HL-60 (cell line): ENCODE results near the gene AP1AR.

ENCODE experiments used
- DNase-seq, 2 experiments: peaks; one replicate each; pipeline ENCODE4 v3.0.0-alpha.2; 2010 to 2020; ENCODE audit warnings: low read depth in 1 of 2, low spot score in 1 of 2
- H3K27ac ChIP-seq: fragments of 250-450 bp; sonication (Bioruptor Pico); replicated peaks from 2 replicates; pipeline ENCODE4 v1.5.1; 2020; ENCODE audit warnings: mild to moderate bottlenecking, moderate library complexity
- H3K27me3 ChIP-seq: fragments of 250-450 bp; sonication (Bioruptor Pico); 2 replicates; pipeline ENCODE4 v1.5.1; 2021; ENCODE audit warnings: mild to moderate bottlenecking, moderate library complexity; ENCODE audit not compliant: insufficient read depth, poor library complexity, severe bottlenecking
- H3K4me3 ChIP-seq: replicated peaks from 2 replicates; pipeline ENCODE4 v1.5.1; 2011; ENCODE audit warnings: mild to moderate bottlenecking, control low read depth, low read length; ENCODE audit not compliant: insufficient read depth
- CTCF ChIP-seq: IDR thresholded peaks from one replicate; pipeline ENCODE4 v1.5.1; 2011; ENCODE audit warnings: low read length, control low read depth, inconsistent platforms; ENCODE audit not compliant: insufficient read depth
- GABPA ChIP-seq: IDR thresholded peaks from 2 replicates; pipeline ENCODE4 v1.6.1; 2012; ENCODE audit warnings: low read depth
- POLR2AphosphoS5 ChIP-seq: IDR thresholded peaks from 2 replicates; pipeline ENCODE4 v1.6.1; 2012; ENCODE audit warnings: low read depth
- REST ChIP-seq: IDR thresholded peaks from 2 replicates; pipeline ENCODE4 v1.6.1; 2012; ENCODE audit warnings: low read depth; ENCODE audit not compliant: insufficient replicate concordance
- SPI1 ChIP-seq: IDR thresholded peaks from 2 replicates; pipeline ENCODE4 v1.6.1; 2012; ENCODE audit warnings: low read depth, mild to moderate bottlenecking, borderline replicate concordance

AP1AR gene

GRCh38 chr4:112253382-112254000 is 21.9 kb downstream of the AP1AR start:
- no peak for TF ChIP-seq POLR2AphosphoS5
- TF ChIP-seq CTCF: no peak
- no peak for TF ChIP-seq GABPA
- no peak for TF ChIP-seq SPI1
- TF ChIP-seq REST: no peak
- peak in 1 of 2 experiments; percentile 63 for DNase-seq
- H3K27ac ChIP-seq: peak overlapping the region; percentile 23; the same call in 1 of the 2 replicates
- no peaks in the 10 kb centered on the region for H3K27me3 ChIP-seq
- H3K4me3 ChIP-seq: no peak overlapping the region

- Histone ChIP-seq H3K27ac (no peak overlapping the region), H3K27me3 (no peaks in the 10 kb centered on the region), H3K4me3 (no peak overlapping the region)
- no peak for DNase-seq
- TF ChIP-seq CTCF (no peak), SPI1 (no peak), GABPA (no peak), REST (no peak), POLR2AphosphoS5 (no peak)
These were observed 25.5 kb downstream of the AP1AR start for GRCh38 chr4:112257098-112257497.

- Histone ChIP-seq H3K4me3 (no peak overlapping the region), H3K27me3 (no peaks in the 10 kb centered on the region), H3K27ac (no peak overlapping the region)
- DNase-seq: no peak
- TF ChIP-seq SPI1 (no peak), REST (no peak), POLR2AphosphoS5 (no peak), GABPA (no peak), CTCF (no peak)
These were observed 35.2 kb downstream of the AP1AR start for GRCh38 chr4:112266823-112267222.
